WTC11 (cell line): ENCODE data around the gene PDLIM5. TPM values are rescaled to one million over a fixed set of nuclear protein-coding genes. Genes with fewer than 3 reads are reported as not detected.

Experiments used
- ATAC-seq: fragments of 200-7000 bp; cut with Tn5 transposase; 2 replicates; pipeline ENCODE4 v1.10.0; 2021; ENCODE audit warnings: mild to moderate bottlenecking, moderate library complexity
- CTCF ChIA-PET: fragments of 300-600 bp; sonication (Branson Sonifier 250); formaldehyde crosslinking; loops from one replicate; lab custom pipeline; 2021; ENCODE audit warnings: antibody characterized with exemption; lab: Charles Lee
- POLR2A ChIA-PET: fragments of 350-600 bp; sonication (Branson Sonifier 250); formaldehyde crosslinking; loops from one replicate; lab custom pipeline; 2021; ENCODE audit warnings: antibody characterized with exemption; lab: Charles Lee
- DNase-seq: peaks from one replicate; pipeline ENCODE4 v3.0.0; 2021; ENCODE audit warnings: low spot score
- H3K27ac Mint-ChIP-seq: 2 replicates; pipeline ENCODE4 v1.8.0; 2021; ENCODE audit warnings: mixed read lengths
- H3K27me3 Mint-ChIP-seq: 2 replicates; pipeline ENCODE4 v1.8.0; 2021; ENCODE audit warnings: low read depth, mild to moderate bottlenecking, moderate library complexity, mixed read lengths
- H3K36me3 Mint-ChIP-seq: 2 replicates; pipeline ENCODE4 v1.8.0; 2021; ENCODE audit warnings: mixed read lengths
- H3K4me1 Mint-ChIP-seq: 2 replicates; pipeline ENCODE4 v1.8.0; 2022; ENCODE audit warnings: mixed read lengths
- H3K4me3 Mint-ChIP-seq: 2 replicates; pipeline ENCODE4 v1.8.0; 2021; ENCODE audit warnings: mild to moderate bottlenecking, moderate library complexity, mixed read lengths
- H3K9me3 Mint-ChIP-seq: 2 replicates; pipeline ENCODE4 v1.8.0; 2021; ENCODE audit warnings: mixed read lengths
- ATF1 ChIP-seq: sonication (generic); formaldehyde crosslinking; IDR thresholded peaks from 2 replicates; pipeline ENCODE4 v1.8.1; 2023; ENCODE audit warnings: mild to moderate bottlenecking, moderate library complexity, missing genetic modification reagents
- ATF2 ChIP-seq: sonication (generic); formaldehyde crosslinking; IDR thresholded peaks from 2 replicates; pipeline ENCODE4 v1.8.1; 2022; ENCODE audit warnings: low read depth, missing genetic modification reagents, borderline replicate concordance
- CBFB ChIP-seq: sonication (generic); formaldehyde crosslinking; IDR thresholded peaks from 2 replicates; pipeline ENCODE4 v1.8.1; 2022; ENCODE audit warnings: mild to moderate bottlenecking, low read depth, missing genetic modification reagents
- HMGXB4 ChIP-seq: sonication (generic); formaldehyde crosslinking; IDR thresholded peaks from 2 replicates; pipeline ENCODE4 v1.8.1; 2023; ENCODE audit warnings: mild to moderate bottlenecking, moderate library complexity, missing genetic modification reagents
- IRF2 ChIP-seq: sonication (generic); formaldehyde crosslinking; IDR thresholded peaks from 2 replicates; pipeline ENCODE4 v1.8.0; 2022; ENCODE audit warnings: low read depth, missing genetic modification reagents, borderline replicate concordance
- JUN ChIP-seq: sonication (generic); formaldehyde crosslinking; IDR thresholded peaks from 2 replicates; pipeline ENCODE4 v1.8.0; 2023; ENCODE audit warnings: mild to moderate bottlenecking, missing genetic modification reagents
- MLX ChIP-seq: sonication (generic); formaldehyde crosslinking; IDR thresholded peaks from 2 replicates; pipeline ENCODE4 v1.8.1; 2023; ENCODE audit warnings: mild to moderate bottlenecking, missing genetic modification reagents, moderate library complexity
- NFATC4 ChIP-seq: fragments of 250-450 bp; sonication (Bioruptor Pico); IDR thresholded peaks from 2 replicates; pipeline ENCODE4 v1.9.0; 2021; ENCODE audit warnings: mild to moderate bottlenecking
- NFE2L1 ChIP-seq: sonication (generic); formaldehyde crosslinking; IDR thresholded peaks from 2 replicates; pipeline ENCODE4 v1.8.1; 2023; ENCODE audit warnings: missing genetic modification reagents
- NFYB ChIP-seq: sonication (generic); formaldehyde crosslinking; conservative IDR thresholded peaks from 2 replicates; pipeline ENCODE4 v1.8.0; 2022; ENCODE audit warnings: low read depth, missing genetic modification reagents
- NR2C2 ChIP-seq: sonication (generic); formaldehyde crosslinking; IDR thresholded peaks from 2 replicates; pipeline ENCODE4 v1.8.0; 2022; ENCODE audit warnings: mild to moderate bottlenecking, missing genetic modification reagents
- PRRX2 ChIP-seq: fragments of 250-450 bp; sonication (Bioruptor Pico); IDR thresholded peaks from 2 replicates; pipeline ENCODE4 v1.8.0; 2021; ENCODE audit warnings: mild to moderate bottlenecking
- RORB ChIP-seq: fragments of 250-450 bp; sonication (Bioruptor Pico); IDR thresholded peaks from 2 replicates; pipeline ENCODE4 v1.9.0; 2021; ENCODE audit warnings: mild to moderate bottlenecking
- SMAD4 ChIP-seq: sonication (generic); formaldehyde crosslinking; IDR thresholded peaks from 2 replicates; pipeline ENCODE4 v1.8.0; 2022; ENCODE audit warnings: mild to moderate bottlenecking, missing genetic modification reagents
- SOX15 ChIP-seq: fragments of 250-450 bp; sonication (Bioruptor Pico); IDR thresholded peaks from 2 replicates; pipeline ENCODE4 v1.9.0; 2021; ENCODE audit warnings: mild to moderate bottlenecking
- SP1 ChIP-seq: sonication (generic); formaldehyde crosslinking; conservative IDR thresholded peaks from 2 replicates; pipeline ENCODE4 v1.8.1; 2022; ENCODE audit warnings: missing genetic modification reagents
- STAT6 ChIP-seq: sonication (generic); formaldehyde crosslinking; conservative IDR thresholded peaks from 2 replicates; pipeline ENCODE4 v1.8.1; 2023; ENCODE audit warnings: mild to moderate bottlenecking, low read depth, missing genetic modification reagents, moderate library complexity
- TP53 ChIP-seq: sonication (generic); formaldehyde crosslinking; IDR thresholded peaks from 2 replicates; pipeline ENCODE4 v1.8.1; 2023; ENCODE audit warnings: mild to moderate bottlenecking, missing genetic modification reagents
- USF1 ChIP-seq: sonication (generic); formaldehyde crosslinking; IDR thresholded peaks from 2 replicates; pipeline ENCODE4 v1.8.0; 2022; ENCODE audit warnings: mild to moderate bottlenecking, missing genetic modification reagents
- USF2 ChIP-seq: sonication (generic); formaldehyde crosslinking; IDR thresholded peaks from 2 replicates; pipeline ENCODE4 v1.8.1; 2023; ENCODE audit warnings: mild to moderate bottlenecking, missing genetic modification reagents, moderate library complexity
- ZBTB21 ChIP-seq: sonication (generic); formaldehyde crosslinking; IDR thresholded peaks from 2 replicates; pipeline ENCODE4 v1.8.1; 2023; ENCODE audit warnings: mild to moderate bottlenecking, missing genetic modification reagents, borderline replicate concordance
- ZNF423 ChIP-seq: fragments of 250-450 bp; sonication (Bioruptor Pico); IDR thresholded peaks from 2 replicates; pipeline ENCODE4 v2.1.2; 2022; ENCODE audit warnings: mild to moderate bottlenecking, moderate library complexity
- ZNF425 ChIP-seq: fragments of 250-450 bp; sonication (Bioruptor Pico); conservative IDR thresholded peaks from 2 replicates; pipeline ENCODE4 v1.9.0; 2021; ENCODE audit warnings: mild to moderate bottlenecking
- total RNA-seq: library from RNA; stranded (reverse); gene quantifications from 3 replicates; pipeline ENCODE4 v1.2.3, GENCODE V29; 2021

The PDLIM5 gene
- total RNA-seq, 1 experiment from 2014 or later = 51.5 TPM

GRCh38 chr4:94500685-94501084 is 48.9 kb downstream of the PDLIM5 start (continued):
- TF ChIP-seq SOX15 (CRISPR knock-in tag) = no peak
- TF ChIP-seq PRRX2 (CRISPR knock-in tag) = no peak
- TF ChIP-seq USF2 (CRISPR knock-in tag) = no peak
- TF ChIP-seq ZNF425 (CRISPR knock-in tag) = no peak
- TF ChIP-seq MLX (CRISPR knock-in tag) = no peak
- no peak for TF ChIP-seq IRF2 (CRISPR knock-in tag)
- no peak for TF ChIP-seq RORB (CRISPR knock-in tag)

GRCh38 chr4:94504545-94504944 is 52.8 kb downstream of the PDLIM5 start:
- peaks cover 8% of the 10 kb centered on the region for H3K9me3 Mint-ChIP-seq
- no peak overlapping the region for H3K27ac Mint-ChIP-seq
- TF ChIP-seq USF1 (CRISPR knock-in tag) (no peak), SMAD4 (CRISPR knock-in tag) (no peak), NFATC4 (no peak), NFE2L1 (no peak), IRF2 (CRISPR knock-in tag) (no peak), NR2C2 (CRISPR knock-in tag) (no peak), STAT6 (no peak), ZBTB21 (CRISPR knock-in tag) (no peak), ZNF425 (CRISPR knock-in tag) (no peak), USF2 (CRISPR knock-in tag) (no peak), SP1 (no peak), PRRX2 (CRISPR knock-in tag) (no peak), NFYB (CRISPR knock-in tag) (no peak), ATF2 (no peak), TP53 (CRISPR knock-in tag) (no peak), ATF1 (CRISPR knock-in tag) (no peak), JUN (no peak), CBFB (CRISPR knock-in tag) (no peak), ZNF423 (no peak), HMGXB4 (CRISPR knock-in tag) (no peak)
- POLR2A ChIA-PET = no interaction called here
- no peaks in the 10 kb centered on the region for H3K27me3 Mint-ChIP-seq
- 0 out of 2 replicates have a peak, but pooled peaks cover 7% of the 10 kb centered on the region for H3K4me1 Mint-ChIP-seq
- peaks cover 9% of the 10 kb centered on the region for H3K36me3 Mint-ChIP-seq
- ATAC-seq = no peak
- DNase-seq = no peak
- no peak overlapping the region for H3K4me3 Mint-ChIP-seq
- CTCF ChIA-PET = no interaction called here
